Effector CD4-positive, alpha-beta T cell (primary cell): Measurements from ENCODE around the gene PRKCE.
"Not testable (repeated sequence)": the region's sequence is repeated elsewhere in the genome, so short reads cannot be mapped to it uniquely, and the experiment has no call there.

Experiments used
- DNase-seq: peaks from one replicate; pipeline ENCODE4 v3.0.0-alpha.2; 2020

PRKCE gene

GRCh38 chr2:45700407-45701013 lies 49.0 kb downstream of the PRKCE start:
- no peak for DNase-seq

- DNase-seq: no peak
Measured at GRCh38 chr2:45705233-45705632, 53.8 kb downstream of the PRKCE start.

GRCh38 chr2:45706033-45706432 lies 54.6 kb downstream of the PRKCE start:
- no peak for DNase-seq

- no peak for DNase-seq
Measured at GRCh38 chr2:45707006-45707405, 55.5 kb downstream of the PRKCE start.

GRCh38 chr2:45707661-45708060 lies 56.2 kb downstream of the PRKCE start:
- no peak for DNase-seq

- DNase-seq: no peak
Measured at GRCh38 chr2:45708501-45708900, 57.0 kb downstream of the PRKCE start.

GRCh38 chr2:45709137-45709536 lies 57.7 kb downstream of the PRKCE start:
- no peak for DNase-seq

- DNase-seq: no peak
Measured at GRCh38 chr2:45710468-45710867, 59.0 kb downstream of the PRKCE start.

GRCh38 chr2:45711224-45711623 lies 59.7 kb downstream of the PRKCE start:
- no peak for DNase-seq

GRCh38 chr2:45712570-45712969 lies 61.1 kb downstream of the PRKCE start:
- DNase-seq: no peak

GRCh38 chr2:45713136-45713535 lies 61.7 kb downstream of the PRKCE start:
- DNase-seq: no peak

GRCh38 chr2:45713591-45713990 lies 62.1 kb downstream of the PRKCE start:
- no peak for DNase-seq

GRCh38 chr2:45714679-45715078 lies 63.2 kb downstream of the PRKCE start:
- no peak for DNase-seq

- DNase-seq: no peak
Measured at GRCh38 chr2:45715601-45716379, 64.3 kb downstream of the PRKCE start.

- not testable (repeated sequence) for DNase-seq
Measured at GRCh38 chr2:45716432-45716831, 65.0 kb downstream of the PRKCE start.

- no peak for DNase-seq
Measured at GRCh38 chr2:45716915-45717314, 65.4 kb downstream of the PRKCE start.

GRCh38 chr2:45720210-45720609 lies 68.7 kb downstream of the PRKCE start:
- no peak for DNase-seq

GRCh38 chr2:45721150-45721549 lies 69.7 kb downstream of the PRKCE start:
- DNase-seq: no peak

GRCh38 chr2:45722477-45722876 lies 71.0 kb downstream of the PRKCE start:
- no peak for DNase-seq

- DNase-seq: no peak
Measured at GRCh38 chr2:45723857-45724256, 72.4 kb downstream of the PRKCE start.

GRCh38 chr2:45724335-45724734 lies 72.9 kb downstream of the PRKCE start:
- DNase-seq: no peak

GRCh38 chr2:45725731-45726130 lies 74.3 kb downstream of the PRKCE start:
- DNase-seq: no peak

GRCh38 chr2:45726188-45726587 lies 74.7 kb downstream of the PRKCE start:
- DNase-seq: no peak

GRCh38 chr2:45728458-45728942 lies 77.0 kb downstream of the PRKCE start:
- DNase-seq: no peak
